MM.1S (cell line): ENCODE data around the gene HCN2.
"Not testable (repeated sequence)": the region's sequence is repeated elsewhere in the genome, so short reads cannot be mapped to it uniquely, and the experiment has no call there.

Experiments
- DNase-seq: peaks from one replicate; pipeline ENCODE4 v3.0.0-alpha.2; 2015
- H2AFZ ChIP-seq: fragments of 300-600 bp; sonication (generic); 2 replicates; pipeline ENCODE4 v1.6.0; 2016; ENCODE audit warnings: antibody characterized with exemption, low read length
- H3F3A ChIP-seq: fragments of 300-600 bp; sonication (generic); 2 replicates; pipeline ENCODE4 v1.6.1; 2016; ENCODE audit warnings: mild to moderate bottlenecking, antibody characterized with exemption, low read length, moderate library complexity, mixed read lengths; ENCODE audit not compliant: insufficient read depth
- H3K27ac ChIP-seq: fragments of 300-600 bp; sonication (generic); 2 replicates; pipeline ENCODE4 v1.5.1; 2016; ENCODE audit warnings: mild to moderate bottlenecking, low read length
- H3K27me3 ChIP-seq: fragments of 300-600 bp; sonication (generic); replicated peaks from 2 replicates; pipeline ENCODE4 v1.6.0; 2016; ENCODE audit warnings: low read length; ENCODE audit not compliant: insufficient read depth
- H3K36me3 ChIP-seq: fragments of 300-600 bp; sonication (generic); replicated peaks from 2 replicates; pipeline ENCODE4 v1.6.1; 2016; ENCODE audit warnings: mild to moderate bottlenecking, low read length, mixed read lengths; ENCODE audit not compliant: insufficient read depth
- H3K4me1 ChIP-seq: fragments of 300-600 bp; sonication (generic); 2 replicates; pipeline ENCODE4 v1.6.1; 2016; ENCODE audit warnings: low read length, mixed read lengths
- H3K4me2 ChIP-seq: fragments of 300-600 bp; sonication (generic); 2 replicates; pipeline ENCODE4 v1.6.0; 2016; ENCODE audit warnings: low read depth, low read length
- H3K4me3 ChIP-seq: fragments of 300-600 bp; sonication (generic); 2 replicates; pipeline ENCODE4 v1.5.1; 2016; ENCODE audit warnings: low read length, mixed read lengths
- H3K79me2 ChIP-seq: fragments of 300-600 bp; sonication (generic); 2 replicates; pipeline ENCODE4 v1.6.1; 2016; ENCODE audit warnings: mixed run types, low read length, mixed read lengths
- H3K9ac ChIP-seq: fragments of 300-600 bp; sonication (generic); 2 replicates; pipeline ENCODE4 v1.6.1; 2016; ENCODE audit warnings: low read length, mixed read lengths
- H3K9me2 ChIP-seq: fragments of 300-600 bp; sonication (generic); replicated peaks from 2 replicates; pipeline ENCODE4 v1.6.1; 2016; ENCODE audit warnings: mild to moderate bottlenecking, low read length, mixed read lengths; ENCODE audit not compliant: insufficient read depth
- H3K9me3 ChIP-seq: fragments of 300-600 bp; sonication (generic); replicated peaks from 2 replicates; pipeline ENCODE4 v1.6.1; 2016; ENCODE audit warnings: mild to moderate bottlenecking, low read length, mixed read lengths; ENCODE audit not compliant: insufficient read depth
- H4K20me1 ChIP-seq: fragments of 300-600 bp; sonication (generic); 2 replicates; pipeline ENCODE4 v1.6.1; 2016; ENCODE audit warnings: mild to moderate bottlenecking, low read length, moderate library complexity, mixed read lengths; ENCODE audit not compliant: insufficient read depth
- CTCF ChIP-seq: fragments of 300-600 bp; sonication (generic); IDR thresholded peaks from 2 replicates; pipeline ENCODE4 v1.5.1; 2016; ENCODE audit warnings: antibody characterized with exemption, low read length, mixed read lengths
- EZH2 ChIP-seq: fragments of 300-600 bp; sonication (generic); optimal IDR thresholded peaks from 2 replicates; pipeline ENCODE3; 2017; ENCODE audit warnings: low read depth, mild to moderate bottlenecking, antibody characterized with exemption, low read length, mixed read lengths
- EZH2phosphoT487 ChIP-seq: fragments of 300-600 bp; sonication (generic); IDR thresholded peaks from 2 replicates; pipeline ENCODE4 v1.6.1; 2018; ENCODE audit warnings: antibody characterized with exemption, low read length

The HCN2 gene

GRCh38 chr19:601790-602189 is 12.1 kb downstream of the HCN2 start:
- Histone ChIP-seq H3K9ac (no peak overlapping the region), H3K79me2 (no peaks in the 10 kb centered on the region), H4K20me1 (no peaks in the 10 kb centered on the region), H3K4me3 (no peak overlapping the region), H3F3A (no peaks in the 10 kb centered on the region), H3K36me3 (no peaks in the 10 kb centered on the region), H3K4me1 (no peaks in the 10 kb centered on the region), H2AFZ (no peak overlapping the region), H3K27me3 (peaks cover 37% of the 10 kb centered on the region), H3K9me3 (no peaks in the 10 kb centered on the region), H3K27ac (no peak overlapping the region), H3K4me2 (no peak overlapping the region), H3K9me2 (no peaks in the 10 kb centered on the region)
- TF ChIP-seq EZH2 = no peak
- no peak for TF ChIP-seq CTCF
- no peak for TF ChIP-seq EZH2phosphoT487
- DNase-seq = no peak

GRCh38 chr19:602391-603301 is 13.0 kb downstream of the HCN2 start:
- H3K79me2 ChIP-seq = no peaks in the 10 kb centered on the region
- H3K4me2 ChIP-seq = no peak overlapping the region
- no peak overlapping the region for H2AFZ ChIP-seq
- H3K4me1 ChIP-seq = no peaks in the 10 kb centered on the region
- no peak overlapping the region for H3K27ac ChIP-seq
- H3K4me3 ChIP-seq = no peak overlapping the region
- H3F3A ChIP-seq = no peaks in the 10 kb centered on the region
- H4K20me1 ChIP-seq = no peaks in the 10 kb centered on the region
- H3K36me3 ChIP-seq = no peaks in the 10 kb centered on the region
- H3K27me3 ChIP-seq = peaks cover 35% of the 10 kb centered on the region
- no peak overlapping the region for H3K9ac ChIP-seq
- no peaks in the 10 kb centered on the region for H3K9me2 ChIP-seq
- H3K9me3 ChIP-seq = no peaks in the 10 kb centered on the region
- TF ChIP-seq CTCF = no peak
- TF ChIP-seq EZH2 = no peak
- no peak for TF ChIP-seq EZH2phosphoT487
- no peak for DNase-seq

GRCh38 chr19:603302-603639 is 13.6 kb downstream of the HCN2 start:
- not testable (repeated sequence) for H3K9me3 ChIP-seq, H3K4me2 ChIP-seq, H3K4me1 ChIP-seq, H3K36me3 ChIP-seq, DNase-seq, H3K4me3 ChIP-seq, H2AFZ ChIP-seq, H3K9ac ChIP-seq, H3K27ac ChIP-seq, H3K9me2 ChIP-seq, H4K20me1 ChIP-seq, H3F3A ChIP-seq, H3K79me2 ChIP-seq
- peaks cover 30% of the 10 kb centered on the region for H3K27me3 ChIP-seq

GRCh38 chr19:603779-604178 is 14.1 kb downstream of the HCN2 start:
- not testable (repeated sequence) for H3K9me2 ChIP-seq, DNase-seq, H3K36me3 ChIP-seq, H3K27ac ChIP-seq, H3K4me2 ChIP-seq, H2AFZ ChIP-seq, H3K9ac ChIP-seq, H3K79me2 ChIP-seq, H4K20me1 ChIP-seq, H3K4me1 ChIP-seq, H3K4me3 ChIP-seq, H3F3A ChIP-seq, H3K9me3 ChIP-seq
- H3K27me3 ChIP-seq = peaks cover 24% of the 10 kb centered on the region
